Astrocyte of the hippocampus (primary cell): ENCODE measurements around the gene OLFML3.

Source experiments
- DNase-seq: peaks from one replicate; pipeline ENCODE4 v3.0.0; 2011; ENCODE audit warnings: low read depth, low spot score

Gene OLFML3

GRCh38 chr1:114025609-114026401, 46.5 kb downstream of the OLFML3 start:
- DNase-seq = peak; percentile 16

- DNase-seq = no peak
Measured at GRCh38 chr1:114026797-114027196, 47.5 kb downstream of the OLFML3 start.
